H9 (cell line): ENCODE data around the gene LRSAM1. TPM values are rescaled to one million over a fixed set of nuclear protein-coding genes. Genes with fewer than 3 reads are reported as not detected.

Experiments used
- DNase-seq: peaks from one replicate; pipeline ENCODE4 v3.0.0-alpha.2; 2017
- H2AFZ ChIP-seq: one replicate; pipeline ENCODE4 v1.6.1; 2013; ENCODE audit warnings: mild to moderate bottlenecking, low read length, control low read depth, moderate library complexity
- H2AK5ac ChIP-seq: 2 replicates; pipeline ENCODE4 v1.6.1; 2013; ENCODE audit warnings: low read length, control low read depth, mixed read lengths; ENCODE audit not compliant: insufficient read length
- H2BK120ac ChIP-seq: one replicate; pipeline ENCODE4 v1.6.1; 2013; ENCODE audit warnings: low read depth, mild to moderate bottlenecking, low read length, control low read depth, inconsistent platforms; ENCODE audit not compliant: poor library complexity, severe bottlenecking
- H2BK12ac ChIP-seq: 2 replicates; pipeline ENCODE4 v1.6.1; 2013; ENCODE audit warnings: low read length, control low read depth, mixed read lengths, low read depth; ENCODE audit not compliant: insufficient read length
- H2BK15ac ChIP-seq: 2 replicates; pipeline ENCODE4 v1.6.1; 2013; ENCODE audit warnings: low read depth, low read length, control low read depth
- H2BK20ac ChIP-seq: one replicate; pipeline ENCODE4 v1.6.1; 2013; ENCODE audit warnings: low read depth, mild to moderate bottlenecking, low read length, control low read depth, inconsistent platforms; ENCODE audit not compliant: poor library complexity, severe bottlenecking
- H2BK5ac ChIP-seq: 2 replicates; pipeline ENCODE4 v1.6.1; 2013; ENCODE audit warnings: low read length, control low read depth, mixed read lengths; ENCODE audit not compliant: insufficient read length
- H3K14ac ChIP-seq: 2 replicates; pipeline ENCODE4 v1.6.1; 2013; ENCODE audit warnings: low read length, control low read depth; ENCODE audit not compliant: insufficient read depth
- H3K18ac ChIP-seq: 2 replicates; pipeline ENCODE4 v1.6.1; 2013; ENCODE audit warnings: low read depth, mild to moderate bottlenecking, mixed read lengths, low read length, control low read depth; ENCODE audit not compliant: insufficient read length
- H3K23ac ChIP-seq: 2 replicates; pipeline ENCODE4 v1.6.1; 2013; ENCODE audit warnings: low read length, control low read depth, mixed read lengths, low read depth; ENCODE audit not compliant: insufficient read length
- H3K23me2 ChIP-seq: 2 replicates; pipeline ENCODE4 v1.6.1; 2013; ENCODE audit warnings: low read depth, mild to moderate bottlenecking, mixed read lengths, low read length, control low read depth; ENCODE audit not compliant: insufficient read length, poor library complexity, severe bottlenecking
- H3K27ac ChIP-seq: 2 replicates; pipeline ENCODE4 v1.5.1; 2013; ENCODE audit warnings: low read length, control low read depth, mixed read lengths, low read depth; ENCODE audit not compliant: insufficient read length
- H3K27me3 ChIP-seq: 2 replicates; pipeline ENCODE4 v1.6.1; 2013; ENCODE audit warnings: low read length, control low read depth, inconsistent platforms; ENCODE audit not compliant: insufficient read depth
- H3K4ac ChIP-seq: 2 replicates; pipeline ENCODE4 v1.6.1; 2013; ENCODE audit warnings: low read depth, mild to moderate bottlenecking, control low read depth, inconsistent platforms, low read length, moderate library complexity
- H3K4me1 ChIP-seq: 2 replicates; pipeline ENCODE4 v1.6.1; 2013; ENCODE audit warnings: low read length, control low read depth, inconsistent platforms; ENCODE audit not compliant: insufficient read depth
- H3K4me2 ChIP-seq: 2 replicates; pipeline ENCODE4 v1.6.1; 2013; ENCODE audit warnings: low read length, control low read depth, mixed read lengths; ENCODE audit not compliant: insufficient read length, insufficient read depth
- H3K56ac ChIP-seq: 2 replicates; pipeline ENCODE4 v1.6.1; 2013; ENCODE audit warnings: low read depth, mild to moderate bottlenecking, mixed read lengths, low read length, control low read depth; ENCODE audit not compliant: insufficient read length
- H3K79me1 ChIP-seq: 2 replicates; pipeline ENCODE4 v1.6.1; 2013; ENCODE audit warnings: low read depth, mild to moderate bottlenecking, moderate library complexity, low read length, control low read depth, inconsistent platforms; ENCODE audit not compliant: insufficient read depth, poor library complexity, severe bottlenecking
- H3K79me2 ChIP-seq: 2 replicates; pipeline ENCODE4 v1.6.1; 2013; ENCODE audit warnings: low read length, control low read depth, inconsistent platforms; ENCODE audit not compliant: insufficient read depth
- H3K9ac ChIP-seq: 2 replicates; pipeline ENCODE4 v1.6.1; 2013; ENCODE audit warnings: low read length, control low read depth, mixed read lengths; ENCODE audit not compliant: insufficient read length; ENCODE audit errors: extremely low read depth
- H3K9me3 ChIP-seq: one replicate; pipeline ENCODE4 v1.6.1; 2013; ENCODE audit warnings: low read depth, low read length, inconsistent platforms; ENCODE audit not compliant: control insufficient read depth
- H3T11ph ChIP-seq: one replicate; pipeline ENCODE4 v1.6.1; 2013; ENCODE audit warnings: mild to moderate bottlenecking, low read length, control low read depth, inconsistent platforms
- H4K20me1 ChIP-seq: one replicate; pipeline ENCODE4 v1.6.1; 2013; ENCODE audit not compliant: control insufficient read depth, insufficient read length, insufficient read depth
- H4K5ac ChIP-seq: 2 replicates; pipeline ENCODE4 v1.6.1; 2013; ENCODE audit warnings: low read depth, mild to moderate bottlenecking, mixed read lengths, low read length, control low read depth; ENCODE audit not compliant: insufficient read length
- H4K8ac ChIP-seq: replicated peaks from 2 replicates; pipeline ENCODE4 v1.6.1; 2013; ENCODE audit warnings: low read length, control low read depth, mixed read lengths, low read depth; ENCODE audit not compliant: insufficient read length
- H4K91ac ChIP-seq: 2 replicates; pipeline ENCODE4 v1.6.1; 2013; ENCODE audit warnings: low read depth, mild to moderate bottlenecking, moderate library complexity, mixed read lengths, low read length, control low read depth; ENCODE audit not compliant: insufficient read length
- H3K27ac Mint-ChIP-seq, 3 experiments: 2 replicates in 2 of 3; 3 replicates in 1 of 3; pipeline ENCODE4 v1.8.0; 2020 to 2021; ENCODE audit warnings: mixed read lengths in 3 of 3, mild to moderate bottlenecking in 1 of 3, moderate library complexity in 1 of 3
- H3K27me3 Mint-ChIP-seq: 2 replicates; pipeline ENCODE4 v1.8.0; 2021; ENCODE audit warnings: low read depth, mild to moderate bottlenecking, moderate library complexity, mixed read lengths
- H3K36me3 Mint-ChIP-seq, 3 experiments: 2 replicates in 2 of 3; 3 replicates in 1 of 3; pipeline ENCODE4 v1.8.0; 2020 to 2021; ENCODE audit warnings: low read depth in 3 of 3, mixed read lengths in 3 of 3; ENCODE audit not compliant: insufficient read depth in 1 of 3
- H3K4me1 Mint-ChIP-seq, 2 experiments: 2 replicates each; pipeline ENCODE4 v1.8.0; 2020; ENCODE audit warnings: mixed read lengths in 2 of 2
- H3K4me3 Mint-ChIP-seq, 2 experiments: 2 replicates in 1 of 2; 3 replicates in 1 of 2; pipeline ENCODE4 v1.8.0; 2020 to 2021; ENCODE audit warnings: mild to moderate bottlenecking in 2 of 2, mixed read lengths in 2 of 2, moderate library complexity in 1 of 2
- H3K9me3 Mint-ChIP-seq, 2 experiments: 2 replicates in 1 of 2; 3 replicates in 1 of 2; pipeline ENCODE4 v1.8.0; 2020; ENCODE audit warnings: mild to moderate bottlenecking in 2 of 2, mixed read lengths in 2 of 2, moderate library complexity in 1 of 2
- WGBS: extraction: QIAGEN DNeasy Blood & Tissue Kit; methylation state at CpG from one replicate; pipeline ENCODE4 v1.1.7; 2013; ENCODE audit warnings: missing lambda C conversion rate, low lambda C conversion rate, mixed read lengths; ENCODE audit not compliant: insufficient read length; ENCODE audit errors: extremely low coverage; 5-methylcytosine and 5-hydroxymethylcytosine counted together
- total RNA-seq: library from RNA; stranded (reverse); gene quantifications from 2 replicates; pipeline ENCODE4 v1.2.1, GENCODE V29; 2021
- TF ChIP-seq, protein P1 (sequence below): fragments of 200-600 bp; sonication (generic); conservative IDR thresholded peaks from 3 replicates; pipeline ENCODE4 v1.8.0; 2021; ENCODE audit warnings: antibody characterized with exemption, mild to moderate bottlenecking

The LRSAM1 gene
- total RNA-seq, 1 experiment from 2014 or later = 16.2 TPM

DNA sequence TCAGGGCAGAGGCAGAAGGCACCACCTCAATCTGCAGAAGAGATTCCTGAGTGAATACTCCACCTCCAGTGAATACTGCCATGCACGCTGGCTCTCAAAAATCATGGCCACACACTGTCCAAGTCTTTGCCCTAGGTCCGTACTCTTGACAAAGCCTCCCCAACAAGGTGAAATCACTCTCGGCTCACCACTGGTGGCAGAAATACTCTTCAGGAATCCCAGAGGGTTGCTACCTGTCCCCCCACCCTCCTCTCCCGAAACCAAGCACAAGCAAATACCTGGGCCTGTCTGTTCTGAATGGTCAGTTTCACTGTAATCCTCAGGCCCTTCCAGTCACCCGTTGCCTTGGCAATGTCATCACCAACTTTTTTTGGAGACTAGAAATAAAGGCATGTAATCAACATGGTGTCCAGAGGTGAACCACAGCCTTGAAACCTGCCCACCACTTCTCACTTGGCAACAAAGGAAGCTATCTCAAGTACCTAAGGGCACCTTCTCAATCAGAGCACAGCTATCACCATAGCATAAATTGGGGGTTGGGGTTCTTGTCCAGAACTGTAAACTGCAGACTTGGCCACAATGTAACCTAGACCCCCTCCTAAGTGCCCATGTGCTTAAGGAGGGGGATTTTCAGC, 1.9 kb upstream of the LRSAM1 start:
- Histone ChIP-seq H4K91ac (no peak overlapping the region), H3K18ac (no peak overlapping the region), H3K23me2 (peaks cover 18% of the 10 kb centered on the region), H4K20me1 (no peaks in the 10 kb centered on the region), H2BK120ac (no peak overlapping the region), H2AK5ac (no peak overlapping the region), H4K8ac (no peak overlapping the region), H2BK15ac (no peak overlapping the region), H3K79me2 (peaks cover 20% of the 10 kb centered on the region; the same call in 1 of the 2 replicates), H3K9me3 (no peaks in the 10 kb centered on the region), H3K27me3 (no peaks in the 10 kb centered on the region), H2BK5ac (no peak overlapping the region), H2BK20ac (no peak overlapping the region), H3K9ac (peak overlapping the region; percentile 99), H3K4me2 (peak overlapping the region; percentile 93), H3K14ac (no peak overlapping the region), H3K79me1 (peaks cover 2% of the 10 kb centered on the region), H3K23ac (no peak overlapping the region), H3K27ac (peak overlapping the region; percentile 37), H2AFZ (no peak overlapping the region), H2BK12ac (no peak overlapping the region), H3K56ac (peak overlapping the region; percentile 44), H3K4ac (no peak overlapping the region), H3T11ph (no peak overlapping the region), H4K5ac (no peak overlapping the region), H3K4me1 (peaks cover 4% of the 10 kb centered on the region)
- TF ChIP-seq, protein P1, sequence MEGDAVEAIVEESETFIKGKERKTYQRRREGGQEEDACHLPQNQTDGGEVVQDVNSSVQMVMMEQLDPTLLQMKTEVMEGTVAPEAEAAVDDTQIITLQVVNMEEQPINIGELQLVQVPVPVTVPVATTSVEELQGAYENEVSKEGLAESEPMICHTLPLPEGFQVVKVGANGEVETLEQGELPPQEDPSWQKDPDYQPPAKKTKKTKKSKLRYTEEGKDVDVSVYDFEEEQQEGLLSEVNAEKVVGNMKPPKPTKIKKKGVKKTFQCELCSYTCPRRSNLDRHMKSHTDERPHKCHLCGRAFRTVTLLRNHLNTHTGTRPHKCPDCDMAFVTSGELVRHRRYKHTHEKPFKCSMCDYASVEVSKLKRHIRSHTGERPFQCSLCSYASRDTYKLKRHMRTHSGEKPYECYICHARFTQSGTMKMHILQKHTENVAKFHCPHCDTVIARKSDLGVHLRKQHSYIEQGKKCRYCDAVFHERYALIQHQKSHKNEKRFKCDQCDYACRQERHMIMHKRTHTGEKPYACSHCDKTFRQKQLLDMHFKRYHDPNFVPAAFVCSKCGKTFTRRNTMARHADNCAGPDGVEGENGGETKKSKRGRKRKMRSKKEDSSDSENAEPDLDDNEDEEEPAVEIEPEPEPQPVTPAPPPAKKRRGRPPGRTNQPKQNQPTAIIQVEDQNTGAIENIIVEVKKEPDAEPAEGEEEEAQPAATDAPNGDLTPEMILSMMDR = no peak
- peak overlapping the region; percentile 67 to 99 (median 99); a peak in 6 of 7 replicates for H3K27ac Mint-ChIP-seq
- no CpG with 5 or more reads among the region's 5 CpGs for WGBS
- H3K27me3 Mint-ChIP-seq = peaks cover 2% of the 10 kb centered on the region
- peaks cover 0 to 4% of the 10 kb centered on the region in 2 experiments; a peak in 4 of 5 replicates for H3K9me3 Mint-ChIP-seq
- peaks cover 24 to 28% of the 10 kb centered on the region in 2 experiments for H3K4me1 Mint-ChIP-seq
- no peak for DNase-seq
- peaks cover 58 to 69% (median 66%) of the 10 kb centered on the region in 3 experiments for H3K36me3 Mint-ChIP-seq
- H3K4me3 Mint-ChIP-seq = peak overlapping the region; percentile 96 to 99
